ENCODE data around the gene PFDN2. TPM values are rescaled to one million over a fixed set of nuclear protein-coding genes. Genes with fewer than 3 reads are reported as not detected.
A peak's percentile ranks its signal among the peaks of the same experiment; 100 is the strongest.

PFDN2 gene, protein sequence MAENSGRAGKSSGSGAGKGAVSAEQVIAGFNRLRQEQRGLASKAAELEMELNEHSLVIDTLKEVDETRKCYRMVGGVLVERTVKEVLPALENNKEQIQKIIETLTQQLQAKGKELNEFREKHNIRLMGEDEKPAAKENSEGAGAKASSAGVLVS
- total RNA-seq (48.0 TPM), polyA plus RNA-seq (100 to 1,000 TPM in 2 of 4 donors, 10 to 100 TPM in 2; 90.9 to 109 (median 98.6) TPM)

- H3K27me3 ChIP-seq (ENCODE audit: control insufficient read depth, insufficient read depth, low read length), result no peaks in the 10 kb centered on the region
- Mint-ChIP-seq H3K4me1 (peaks cover 22 to 78% (median 47%) of the 10 kb centered on the region in 4 donors), H3K27me3 (peaks cover 8% of the 10 kb centered on the region), H3K27ac (peak within 1 kb of the TSS; percentile 92 to 96 (median 95)), H3K9me3 (no peaks in the 10 kb centered on the region), H3K36me3 (peaks cover 15% of the 10 kb centered on the region), H3K4me3 (peak within 1 kb of the TSS; percentile 85 to 97 (median 96))
- no peaks in the 10 kb centered on the region for H3K9me3 ChIP-seq (ENCODE audit: control insufficient read depth in 2 of 2, low read length in 2 of 2)
- H3K4me1 ChIP-seq (ENCODE audit: control insufficient read depth, insufficient read depth, low read length, poor library complexity, severe bottlenecking), result peaks cover 61% of the 10 kb centered on the region
- peak; percentile 82 to 91 (median 87) for DNase-seq
- H3K27ac ChIP-seq (ENCODE audit: insufficient read depth, low read length, poor library complexity, severe bottlenecking), result peak within 1 kb of the TSS; percentile 91
- peak; percentile 77 to 79 for ATAC-seq (ENCODE audit: low read depth in 2 of 2)
- H3K4me3 ChIP-seq (ENCODE audit: low read depth, low read length), result peak within 1 kb of the TSS; percentile 93
- peaks cover 30% of the 10 kb centered on the region for H3K36me3 ChIP-seq (ENCODE audit: control insufficient read depth, insufficient read depth, low read length)
Measured at GRCh38 chr1:161117759-161118581, at the start of gene PFDN2, which contains the start of gene NIT1. Gene PFDN2, minus strand, starts transcription at chr1:161118037. Its CDS starts 11 bp downstream, at chr1:161118026. Gene NIT1, plus strand, starts transcription at chr1:161118105. Its CDS starts 72 bp downstream, at chr1:161118177.

DNA sequence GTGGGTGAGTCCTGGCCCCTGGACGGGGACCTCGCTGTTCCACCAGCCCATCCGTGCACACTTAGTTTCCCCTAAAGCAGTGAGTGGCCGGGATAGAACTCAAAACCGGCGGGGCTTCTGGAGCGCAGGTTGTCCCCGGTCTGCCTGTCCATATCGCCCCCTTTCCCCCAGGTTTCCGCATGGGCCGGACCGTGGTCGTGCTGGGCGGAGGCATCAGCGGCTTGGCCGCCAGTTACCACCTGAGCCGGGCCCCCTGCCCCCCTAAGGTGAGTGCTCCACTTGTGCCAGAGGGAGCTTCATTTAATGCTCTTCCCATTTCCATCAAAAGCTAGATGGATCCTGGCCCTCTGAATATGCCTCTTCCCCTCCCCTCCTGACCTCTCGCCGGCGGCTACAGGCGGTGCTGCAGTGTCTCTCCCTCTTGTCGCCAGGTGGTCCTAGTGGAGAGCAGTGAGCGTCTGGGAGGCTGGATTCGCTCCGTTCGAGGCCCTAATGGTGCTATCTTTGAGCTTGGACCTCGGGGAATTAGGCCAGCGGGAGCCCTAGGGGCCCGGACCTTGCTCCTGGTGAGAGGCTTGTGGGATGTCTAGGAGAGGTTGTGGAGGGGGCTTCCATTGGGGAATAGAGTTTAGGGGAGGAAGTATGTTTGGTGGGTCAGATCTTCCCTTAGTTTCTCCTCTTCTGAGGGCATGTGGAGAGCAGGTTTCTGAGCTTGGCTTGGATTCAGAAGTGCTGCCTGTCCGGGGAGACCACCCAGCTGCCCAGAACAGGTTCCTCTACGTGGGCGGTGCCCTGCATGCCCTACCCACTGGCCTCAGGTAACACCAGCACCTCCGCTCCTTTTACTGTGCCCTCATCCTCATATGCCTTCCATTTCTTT lies 49.1 kb upstream of the PFDN2 start:
- H3K27ac ChIP-seq (ENCODE audit: insufficient read depth, low read length, poor library complexity, severe bottlenecking), result peak overlapping the region; percentile 93
- peaks cover 32% of the 10 kb centered on the region for H3K36me3 ChIP-seq (ENCODE audit: control insufficient read depth, insufficient read depth, low read length)
- peaks cover 28% of the 10 kb centered on the region for H3K4me1 ChIP-seq (ENCODE audit: control insufficient read depth, insufficient read depth, low read length, poor library complexity, severe bottlenecking)
- peak overlapping the region; percentile 84 for H3K4me3 ChIP-seq (ENCODE audit: low read depth, low read length)
- H3K4me3 Mint-ChIP-seq, result peak overlapping the region; percentile 91 to 97 (median 94)
- H3K9me3 Mint-ChIP-seq, result no peaks in the 10 kb centered on the region
- no peaks in the 10 kb centered on the region for H3K9me3 ChIP-seq (ENCODE audit: control insufficient read depth in 2 of 2, low read length in 2 of 2)
- peaks cover 43% of the 10 kb centered on the region for H3K36me3 Mint-ChIP-seq
- H3K4me1 Mint-ChIP-seq, result peaks cover 5 to 66% (median 31%) of the 10 kb centered on the region in 4 donors
- H3K27me3 Mint-ChIP-seq, result no peaks in the 10 kb centered on the region
- peak overlapping the region; percentile 99 for H3K27ac Mint-ChIP-seq
- DNase-seq (no peak), ATAC-seq (ENCODE audit: low read depth in 2 of 2) (no peak)
- H3K27me3 ChIP-seq (ENCODE audit: control insufficient read depth, insufficient read depth, low read length), result no peaks in the 10 kb centered on the region

DNA sequence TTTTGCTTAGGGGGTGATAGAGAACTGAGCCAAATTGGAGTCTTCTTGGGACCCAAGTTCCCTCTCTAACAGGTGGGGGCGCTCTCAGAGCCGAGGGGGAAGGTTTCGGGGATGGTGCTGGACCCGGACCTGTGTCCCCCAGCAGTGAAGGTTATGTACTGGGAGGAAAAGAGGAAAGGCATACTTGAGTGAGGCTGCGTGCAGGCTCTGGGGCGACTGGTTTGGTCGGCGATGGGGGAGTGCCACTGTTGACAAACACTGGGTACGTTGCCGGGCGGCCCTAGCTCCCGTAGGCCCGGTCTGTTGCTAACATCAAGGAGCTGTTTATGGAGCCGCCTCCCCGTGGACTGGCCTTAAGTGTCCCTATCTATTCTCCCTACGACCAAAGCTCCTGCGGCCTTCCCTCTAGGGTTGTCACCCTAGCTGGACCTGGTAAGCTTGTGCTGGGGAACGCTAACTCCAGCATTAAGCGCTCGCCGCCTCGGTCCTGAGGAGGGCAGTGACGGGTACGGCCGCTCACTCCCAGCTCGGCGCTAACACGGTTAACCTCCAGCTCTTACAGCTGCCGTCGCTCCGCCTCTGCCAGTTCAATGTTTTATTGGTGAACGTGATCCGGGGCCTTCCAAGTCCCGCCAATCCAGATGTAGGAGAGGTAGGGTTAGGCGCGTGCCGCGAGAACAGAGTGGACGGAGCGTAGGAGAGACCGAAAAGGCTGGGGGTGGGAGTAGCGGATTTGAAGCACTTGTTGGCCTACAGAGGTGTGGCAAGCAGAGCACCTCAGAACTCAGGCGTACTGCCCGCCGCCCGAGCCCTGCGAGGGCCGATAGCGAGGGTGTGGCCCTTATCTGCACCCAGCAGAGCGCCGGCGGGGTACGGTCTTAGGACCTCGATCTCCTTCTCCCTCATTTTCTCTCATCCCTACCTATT lies 48.2 kb upstream of the PFDN2 start, which contains the start of gene PPOX:
Gene PPOX, plus strand, starts transcription at position 685 of the 927 bp plus-strand sequence. CDS start 422 bp downstream, outside the sequence.
- peaks cover 37% of the 10 kb centered on the region for H3K4me1 ChIP-seq (ENCODE audit: control insufficient read depth, insufficient read depth, low read length, poor library complexity, severe bottlenecking)
- peak; percentile 92 to 99 (median 95) for DNase-seq
- Mint-ChIP-seq H3K27ac (peak within 1 kb of the TSS; percentile 99), H3K9me3 (no peaks in the 10 kb centered on the region), H3K27me3 (no peaks in the 10 kb centered on the region), H3K4me3 (peak within 1 kb of the TSS; percentile 91 to 97 (median 94)), H3K36me3 (peaks cover 40% of the 10 kb centered on the region), H3K4me1 (peaks cover 5 to 71% (median 34%) of the 10 kb centered on the region in 4 donors)
- H3K9me3 ChIP-seq (ENCODE audit: control insufficient read depth in 2 of 2, low read length in 2 of 2), result no peaks in the 10 kb centered on the region
- H3K27me3 ChIP-seq (ENCODE audit: control insufficient read depth, insufficient read depth, low read length), result no peaks in the 10 kb centered on the region
- H3K36me3 ChIP-seq (ENCODE audit: control insufficient read depth, insufficient read depth, low read length), result peaks cover 27% of the 10 kb centered on the region
- peak within 1 kb of the TSS; percentile 93 for H3K27ac ChIP-seq (ENCODE audit: insufficient read depth, low read length, poor library complexity, severe bottlenecking)
- peak within 1 kb of the TSS; percentile 84 for H3K4me3 ChIP-seq (ENCODE audit: low read depth, low read length)
- peak; percentile 94 for ATAC-seq (ENCODE audit: low read depth in 2 of 2)

- Histone ChIP-seq H3K4me1 (ENCODE audit: control insufficient read depth, insufficient read depth, low read length, poor library complexity, severe bottlenecking) (peaks cover 47% of the 10 kb centered on the region), H3K36me3 (ENCODE audit: control insufficient read depth, insufficient read depth, low read length) (peaks cover 20% of the 10 kb centered on the region), H3K9me3 (ENCODE audit: control insufficient read depth in 2 of 2, low read length in 2 of 2) (no peaks in the 10 kb centered on the region), H3K27me3 (ENCODE audit: control insufficient read depth, insufficient read depth, low read length) (no peaks in the 10 kb centered on the region), H3K4me3 (ENCODE audit: low read depth, low read length) (peak overlapping the region; percentile 84), H3K27ac (ENCODE audit: insufficient read depth, low read length, poor library complexity, severe bottlenecking) (peak overlapping the region; percentile 93)
- Mint-ChIP-seq H3K36me3 (peaks cover 35% of the 10 kb centered on the region), H3K27ac (peak overlapping the region; percentile 80 to 99 (median 99)), H3K4me3 (peak overlapping the region; percentile 64 to 97 (median 80)), H3K9me3 (no peaks in the 10 kb centered on the region), H3K4me1 (peaks cover 8 to 78% (median 36%) of the 10 kb centered on the region in 4 donors), H3K27me3 (no peaks in the 10 kb centered on the region)
- no peak for DNase-seq
- ATAC-seq (ENCODE audit: low read depth in 2 of 2), result no peak
Measured at GRCh38 chr1:161164901-161165610, 47.2 kb upstream of the PFDN2 start.

DNA sequence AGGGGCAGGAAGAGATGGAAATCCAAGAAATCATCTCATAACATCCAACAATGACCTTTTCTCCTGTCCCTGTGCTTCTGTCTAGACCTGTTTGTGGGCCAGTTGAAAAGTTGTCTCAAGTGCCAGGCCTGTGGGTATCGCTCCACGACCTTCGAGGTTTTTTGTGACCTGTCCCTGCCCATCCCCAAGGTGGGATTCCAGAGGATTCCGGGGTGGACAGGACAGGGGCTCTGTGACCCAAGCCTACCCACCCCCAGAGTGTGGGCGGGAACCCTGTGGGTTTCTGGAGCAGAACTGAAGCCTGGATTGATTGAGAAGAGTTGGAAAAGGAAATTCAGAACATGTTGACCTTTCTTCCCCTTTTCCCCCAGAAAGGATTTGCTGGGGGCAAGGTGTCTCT lies 46.0 kb upstream of the PFDN2 start:
- H3K27me3 ChIP-seq (ENCODE audit: control insufficient read depth, insufficient read depth, low read length), result no peaks in the 10 kb centered on the region
- Mint-ChIP-seq H3K27ac (peak overlapping the region in 2 of 3 donors; percentile 90 to 99), H3K4me1 (peaks cover 16 to 83% (median 41%) of the 10 kb centered on the region in 4 donors), H3K9me3 (no peaks in the 10 kb centered on the region), H3K27me3 (no peaks in the 10 kb centered on the region), H3K36me3 (peaks cover 31% of the 10 kb centered on the region), H3K4me3 (peak overlapping the region in 3 of 4 donors; percentile 65 to 91 (median 70))
- no peak for ATAC-seq (ENCODE audit: low read depth in 2 of 2)
- no peaks in the 10 kb centered on the region for H3K9me3 ChIP-seq (ENCODE audit: control insufficient read depth in 2 of 2, low read length in 2 of 2)
- no peak for DNase-seq
- peaks cover 20% of the 10 kb centered on the region for H3K36me3 ChIP-seq (ENCODE audit: control insufficient read depth, insufficient read depth, low read length)
- H3K27ac ChIP-seq (ENCODE audit: insufficient read depth, low read length, poor library complexity, severe bottlenecking), result no peak overlapping the region
- peaks cover 54% of the 10 kb centered on the region for H3K4me1 ChIP-seq (ENCODE audit: control insufficient read depth, insufficient read depth, low read length, poor library complexity, severe bottlenecking)
- no peak overlapping the region for H3K4me3 ChIP-seq (ENCODE audit: low read depth, low read length)

DNA sequence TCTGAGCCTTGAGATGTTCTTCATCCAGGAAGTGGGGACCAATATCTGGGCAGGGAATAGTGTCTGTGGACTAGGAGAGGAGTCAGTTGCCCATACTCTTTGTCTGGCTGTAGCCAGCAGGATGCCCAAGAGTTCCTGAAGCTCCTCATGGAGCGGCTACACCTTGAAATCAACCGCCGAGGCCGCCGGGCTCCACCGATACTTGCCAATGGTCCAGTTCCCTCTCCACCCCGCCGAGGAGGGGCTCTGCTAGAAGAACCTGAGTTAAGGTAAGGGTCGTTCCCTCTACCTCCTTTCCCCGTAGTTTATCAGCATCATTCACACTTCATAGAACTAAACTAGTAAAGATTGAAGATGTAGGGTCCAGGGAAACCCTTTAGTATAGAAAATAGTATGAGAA lies 45.0 kb upstream of the PFDN2 start:
- no peak overlapping the region for H3K27ac ChIP-seq (ENCODE audit: insufficient read depth, low read length, poor library complexity, severe bottlenecking)
- Mint-ChIP-seq H3K4me1 (peaks cover 16 to 84% (median 46%) of the 10 kb centered on the region in 4 donors), H3K27me3 (no peaks in the 10 kb centered on the region), H3K27ac (peak overlapping the region in 1 of 3 donors; percentile 60), H3K4me3 (peak overlapping the region in 3 of 4 donors; percentile 59 to 91 (median 65)), H3K9me3 (no peaks in the 10 kb centered on the region), H3K36me3 (peaks cover 38% of the 10 kb centered on the region)
- no peaks in the 10 kb centered on the region for H3K27me3 ChIP-seq (ENCODE audit: control insufficient read depth, insufficient read depth, low read length)
- ATAC-seq (ENCODE audit: low read depth in 2 of 2), result no peak
- H3K4me1 ChIP-seq (ENCODE audit: control insufficient read depth, insufficient read depth, low read length, poor library complexity, severe bottlenecking), result peaks cover 56% of the 10 kb centered on the region
- no peaks in the 10 kb centered on the region for H3K9me3 ChIP-seq (ENCODE audit: control insufficient read depth in 2 of 2, low read length in 2 of 2)
- peaks cover 26% of the 10 kb centered on the region for H3K36me3 ChIP-seq (ENCODE audit: control insufficient read depth, insufficient read depth, low read length)
- H3K4me3 ChIP-seq (ENCODE audit: low read depth, low read length), result no peak overlapping the region
- no peak for DNase-seq

All from CD4-positive, CD25-positive, alpha-beta regulatory T cell (primary cell).